Fibroblast of skin of abdomen (primary cell): ENCODE data around the gene SPRY2.

Experiments used
- DNase-seq: peaks from one replicate; pipeline ENCODE4 v3.0.0-alpha.2; 2013

SPRY2 gene

DNA sequence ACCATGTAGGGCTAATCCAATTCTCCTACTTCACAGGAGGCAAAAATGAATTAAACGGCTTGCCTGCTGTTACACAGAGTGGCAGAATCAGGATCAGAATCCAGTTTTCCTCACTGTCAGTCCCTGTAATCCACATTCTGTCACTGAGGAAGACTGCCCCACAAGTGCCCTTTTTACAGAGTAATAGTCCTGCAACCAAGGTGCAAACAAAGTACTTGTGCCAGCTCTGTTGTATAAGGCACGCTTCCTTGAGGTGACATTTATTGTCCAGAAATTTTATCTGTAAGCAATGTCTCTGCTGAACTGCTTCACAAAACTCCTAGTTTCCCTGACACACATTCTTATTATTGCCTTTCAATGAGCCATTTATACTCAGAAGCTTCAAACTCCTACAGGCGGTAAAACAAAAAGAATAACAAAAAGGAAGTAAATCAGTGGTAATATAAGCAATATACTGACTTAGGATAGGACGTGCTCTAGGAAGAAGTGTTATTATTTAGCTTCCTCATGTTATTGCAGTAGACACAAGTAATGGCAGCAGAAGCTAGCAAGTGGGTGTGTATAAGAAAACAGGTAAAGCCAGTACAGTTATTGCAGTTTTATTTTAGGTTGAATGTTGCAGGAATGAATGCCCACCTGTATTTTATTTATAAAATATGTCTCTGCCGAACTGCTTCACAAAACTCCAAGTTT lies 28.8 kb downstream of the SPRY2 start:
- no peak for DNase-seq

DNA sequence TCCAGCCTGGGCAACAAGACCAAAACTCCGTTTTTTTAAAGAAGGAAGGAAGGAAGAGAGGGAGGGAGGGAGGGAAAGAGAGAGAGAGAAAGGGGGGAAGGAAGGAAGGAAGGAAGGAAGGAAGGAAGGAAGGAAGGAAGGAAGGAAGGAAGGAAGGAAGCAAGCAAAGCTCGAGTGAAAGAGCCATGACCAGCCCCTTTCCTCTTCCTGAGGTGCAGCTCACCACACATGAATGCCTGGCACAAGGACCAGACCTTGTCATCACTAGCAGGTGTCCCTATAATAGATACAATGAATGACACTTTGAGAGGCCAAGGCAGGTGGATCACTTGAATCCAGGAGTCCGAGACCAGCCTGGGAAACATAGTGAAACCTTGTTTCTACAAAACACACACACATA lies 31.0 kb downstream of the SPRY2 start:
- no peak for DNase-seq

DNA sequence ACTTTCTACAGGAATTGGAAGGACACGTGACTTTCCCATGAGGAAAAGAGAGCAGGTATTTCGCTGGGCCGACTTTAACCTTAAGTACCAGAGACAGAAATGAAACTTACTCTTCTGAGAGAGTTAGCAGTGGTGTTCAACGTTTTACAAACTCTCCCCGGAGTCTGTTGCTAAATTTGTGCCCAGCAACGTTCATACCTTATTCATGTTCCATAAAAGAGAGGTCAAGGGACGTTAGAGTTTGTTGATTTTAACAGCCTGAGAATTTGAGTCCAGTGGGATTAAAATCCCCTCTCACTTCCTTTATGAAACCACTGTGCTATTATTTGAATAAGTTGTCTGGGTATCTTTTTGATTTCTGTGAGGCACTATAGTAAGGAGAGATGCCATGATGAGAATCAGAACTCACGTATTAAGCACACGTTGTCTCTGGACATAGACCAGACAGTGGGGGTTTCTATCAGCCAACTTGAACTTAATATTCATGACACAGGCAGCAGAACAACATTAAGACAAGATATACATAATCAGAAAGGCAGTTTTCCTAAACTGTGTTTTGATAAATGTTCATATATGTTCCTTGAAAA lies 33.4 kb downstream of the SPRY2 start:
- DNase-seq: no peak

DNA sequence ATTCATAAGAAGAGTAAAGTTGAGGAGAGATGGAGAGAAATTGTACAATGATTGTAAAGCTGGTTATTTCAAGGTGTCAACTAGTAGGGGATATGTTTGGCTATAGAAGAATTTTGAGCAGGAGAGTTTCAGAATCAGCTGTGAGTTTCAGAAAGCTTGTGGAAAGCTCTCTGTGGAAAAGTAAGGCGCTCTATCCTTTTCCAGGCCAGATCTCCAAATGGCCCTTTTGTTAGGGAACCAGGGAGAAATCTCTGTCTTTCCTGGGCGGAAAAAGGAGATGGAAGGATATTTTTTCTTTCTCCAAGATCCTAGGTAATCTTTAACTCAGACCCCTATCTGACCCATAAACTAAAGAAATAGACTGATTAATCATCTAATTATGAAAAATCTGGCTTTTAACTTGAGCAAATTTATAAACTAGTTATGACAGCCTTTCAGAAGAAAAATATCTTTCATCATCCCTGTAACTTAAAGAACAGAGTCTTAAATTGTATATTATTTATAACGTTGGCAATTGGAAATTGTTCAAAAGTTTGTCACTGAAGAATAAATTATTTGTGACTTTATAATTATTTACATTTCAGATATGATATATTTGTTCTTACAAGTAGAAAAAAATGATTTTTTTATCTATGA lies 34.5 kb downstream of the SPRY2 start:
- DNase-seq: no peak

DNA sequence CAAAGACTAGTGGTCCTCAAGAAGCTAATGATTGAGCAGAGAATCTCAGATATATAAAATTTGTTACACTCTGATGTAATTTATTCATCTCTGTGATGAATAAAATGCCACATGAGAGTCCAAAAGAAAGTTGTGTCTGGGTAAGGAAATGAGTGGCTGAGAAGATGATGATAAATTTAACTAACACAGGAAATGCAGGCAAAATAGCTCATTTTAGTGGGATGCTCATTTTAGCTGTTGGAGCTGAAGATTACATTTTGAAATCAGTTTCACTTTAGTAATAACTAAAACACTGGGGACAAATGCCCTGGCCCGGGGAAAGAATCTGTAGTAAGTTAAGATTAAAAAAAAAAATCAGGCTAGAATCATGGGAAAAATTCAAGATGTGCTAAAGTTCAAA lies 35.2 kb downstream of the SPRY2 start:
- DNase-seq: no peak

DNA sequence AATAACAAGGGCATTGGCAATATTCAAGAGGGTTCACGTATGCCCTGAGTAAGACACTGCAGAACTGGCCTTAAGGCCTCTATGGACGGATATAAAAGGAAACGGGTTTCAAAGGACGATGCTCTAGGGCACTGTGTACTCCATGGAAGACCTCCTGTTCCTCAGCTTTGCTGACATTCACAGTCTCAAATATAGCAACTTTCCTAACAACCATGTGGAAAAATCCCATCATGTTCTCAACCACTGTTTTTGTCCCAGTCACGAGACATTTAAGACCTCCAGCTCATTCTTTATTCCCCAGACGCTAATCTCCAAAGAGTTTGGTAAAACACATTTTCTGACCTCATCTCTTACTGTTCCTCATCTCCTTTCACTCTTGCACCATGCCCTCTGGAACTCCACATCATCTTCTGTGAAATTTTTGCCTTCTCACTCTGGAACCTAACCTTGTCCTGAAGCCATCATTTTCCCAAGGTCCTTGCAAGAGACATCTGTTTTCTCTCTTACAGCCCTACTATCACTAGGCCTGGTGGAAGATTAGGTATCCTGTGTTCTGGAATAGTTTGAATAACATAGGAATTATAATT lies 37.6 kb downstream of the SPRY2 start:
- no peak for DNase-seq

DNA sequence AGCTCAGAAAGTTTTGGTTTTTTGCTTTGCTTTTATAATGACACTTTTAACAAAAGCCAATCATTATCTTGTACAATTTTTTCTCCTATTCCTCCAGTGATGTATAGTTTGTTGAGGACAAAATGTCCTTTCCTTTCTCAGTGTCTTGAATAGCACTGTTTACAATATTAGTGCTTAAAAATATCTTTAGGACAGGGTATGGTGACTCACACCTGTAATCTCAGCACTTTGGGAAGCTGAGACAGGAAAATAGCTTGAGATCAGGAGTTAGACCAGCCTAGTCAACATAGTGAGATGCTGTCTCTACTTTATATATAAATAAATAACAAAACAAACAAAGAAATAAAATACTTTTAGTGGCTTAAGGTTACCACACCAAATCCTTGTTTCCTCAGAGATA lies 41.9 kb downstream of the SPRY2 start:
- no peak for DNase-seq

DNA sequence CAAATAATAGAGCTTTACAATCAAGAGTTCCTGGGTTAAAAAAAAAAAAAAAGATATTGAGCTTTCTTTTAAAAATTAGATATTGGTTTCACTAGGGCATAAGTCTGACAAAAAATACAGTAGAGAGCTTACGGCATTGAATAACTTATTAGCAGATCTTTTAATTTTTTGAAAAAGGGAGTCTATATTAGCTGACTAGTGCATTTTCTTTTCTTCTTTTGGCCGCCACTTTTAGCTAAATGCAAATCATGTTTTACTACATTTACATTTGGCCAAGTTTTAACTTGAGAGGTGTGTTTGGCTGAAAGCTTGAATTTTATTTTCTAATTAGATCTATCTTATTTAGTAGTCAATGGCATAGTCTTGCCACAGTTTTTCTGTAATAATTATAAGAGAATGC lies 43.4 kb downstream of the SPRY2 start:
- DNase-seq: no peak

DNA sequence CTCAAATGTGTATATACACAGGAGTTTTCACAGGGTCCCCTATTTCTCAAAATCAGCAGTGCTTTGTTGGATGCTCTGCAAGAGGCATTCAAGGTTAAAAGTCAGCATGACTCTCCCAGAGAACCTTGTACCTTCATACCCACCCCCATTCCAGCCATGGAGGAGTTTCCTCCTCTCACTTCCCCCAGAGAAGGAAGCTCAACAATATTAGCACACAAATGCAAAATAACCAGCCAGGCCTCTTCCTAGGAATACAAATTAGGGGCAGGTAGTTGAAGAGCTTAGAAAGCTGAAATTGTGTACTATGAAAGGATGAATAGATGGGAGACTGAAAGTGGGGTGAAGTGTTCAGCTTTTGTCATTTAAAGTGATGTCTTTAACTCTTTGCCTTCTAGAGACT lies 43.8 kb downstream of the SPRY2 start:
- no peak for DNase-seq

DNA sequence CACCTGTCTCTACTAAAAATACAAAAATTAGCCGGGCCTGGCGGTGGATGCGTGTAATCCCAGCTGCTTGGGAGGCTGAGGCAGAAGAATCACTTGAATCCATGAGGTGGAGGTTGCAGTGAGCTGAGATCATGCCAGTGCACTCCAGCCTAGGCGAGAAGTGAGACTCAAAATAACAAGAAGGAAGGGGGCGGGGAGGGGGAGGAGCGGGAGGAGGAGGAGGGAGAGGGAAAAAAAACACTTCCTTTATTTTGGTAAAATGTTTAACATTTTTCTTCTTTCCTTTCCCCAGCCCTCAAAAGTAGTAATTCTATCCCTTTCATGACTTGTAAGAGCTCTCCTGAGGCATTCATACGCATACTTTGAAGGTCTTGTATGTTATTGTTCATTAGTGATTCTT lies 44.3 kb downstream of the SPRY2 start:
- DNase-seq: no peak

DNA sequence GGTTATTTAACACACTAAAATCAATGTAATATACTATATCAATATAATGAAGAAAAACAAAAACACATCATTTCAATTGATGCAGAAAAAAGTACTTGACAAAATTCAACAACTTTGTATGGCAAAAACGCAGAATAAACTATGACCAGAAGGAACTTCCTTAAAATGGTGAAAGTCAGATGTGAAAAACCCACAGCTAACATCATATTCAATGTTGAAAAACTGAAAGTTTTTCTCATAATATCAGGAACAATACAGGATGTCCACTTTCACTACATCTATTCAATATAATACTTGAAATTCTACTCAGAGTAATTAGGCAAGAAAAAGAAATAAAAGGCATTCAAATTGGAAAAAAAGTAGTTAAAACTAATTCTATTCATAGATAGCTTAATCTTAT lies 50.3 kb downstream of the SPRY2 start:
- no peak for DNase-seq
